Measurements from ENCODE around the gene NDUFA13.

DNA sequence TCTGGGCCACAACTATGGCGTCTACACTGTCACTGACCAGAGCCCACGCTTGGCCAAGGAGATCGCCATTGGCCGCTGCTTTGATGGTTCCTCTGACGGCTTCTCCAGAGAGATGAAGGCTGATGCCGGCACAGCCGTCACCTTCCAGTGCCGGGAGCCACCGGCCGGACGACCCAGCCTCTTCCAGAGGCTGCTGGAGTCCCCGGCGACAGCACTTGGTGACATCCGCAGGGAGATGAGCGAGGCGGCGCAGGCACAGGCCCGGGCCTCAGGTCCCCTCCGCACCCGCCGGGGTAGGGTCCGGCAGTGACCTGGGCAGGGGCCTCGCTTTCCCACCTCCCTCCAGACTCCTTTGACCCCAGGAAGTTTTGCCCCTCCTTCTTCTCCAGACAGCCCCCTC, 29.7 kb downstream of the NDUFA13 start:
- TF ChIP-seq CTCF (conservative IDR thresholded peaks at IDR 0.05; ENCODE audit: low read length): no peak
- TF ChIP-seq EZH2phosphoT487 (IDR thresholded peaks at IDR 0.05; ENCODE audit: borderline replicate concordance): no peak
